ENCODE results near the gene ACP3. TPM values are rescaled to one million over a fixed set of nuclear protein-coding genes. Genes with fewer than 3 reads are reported as not detected.

ACP3 gene
- total and polyA plus RNA-seq, 4 donors = 0.15 to 2.1 (median 1.3) TPM; not detected in 1

DNA sequence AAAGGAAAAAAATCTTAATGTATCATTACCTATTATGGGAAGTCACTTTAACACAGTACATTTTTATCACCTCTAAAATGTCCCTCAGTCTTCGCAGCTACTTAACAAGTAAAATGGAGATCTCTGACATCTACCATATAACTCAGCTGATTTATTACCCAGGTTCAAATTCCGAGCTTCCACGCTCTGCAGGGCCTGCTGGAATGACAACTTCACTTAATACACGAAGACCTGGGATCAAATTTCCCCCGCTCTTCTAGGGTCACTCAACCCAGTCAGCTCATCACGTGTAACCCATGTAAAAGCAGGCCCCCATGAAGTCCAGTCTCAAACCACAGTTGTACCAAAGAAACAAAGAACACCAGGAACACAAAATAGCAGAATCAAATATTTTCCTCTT is 44.2 kb upstream of the ACP3 start:
- no peaks in the 10 kb centered on the region for H3K4me1 ChIP-seq (ENCODE audit: control insufficient read depth in 4 of 4, insufficient read depth in 4 of 4, low read length in 3 of 4)
- H3K27me3 ChIP-seq (ENCODE audit: control insufficient read depth in 4 of 4, insufficient read depth in 4 of 4, low read length in 3 of 4) = no peaks in the 10 kb centered on the region
- H3K27ac ChIP-seq (ENCODE audit: low read depth in 1 of 2, low read length in 2 of 2) = no peak overlapping the region
- TF ChIP-seq HNF4G (IDR thresholded peaks at IDR 0.05) = no peak
- no peak for TF ChIP-seq JUND (IDR thresholded peaks at IDR 0.05)
- TF ChIP-seq SP1 (IDR thresholded peaks at IDR 0.05) = no peak
- DNase-seq (ENCODE audit: low spot score) = no peak
- H3K4me3 ChIP-seq (ENCODE audit: low read depth in 1 of 3, low read length in 3 of 3) = no peak overlapping the region
- no peak overlapping the region for H3K9ac ChIP-seq (ENCODE audit: low read depth in 1 of 2, low read length in 2 of 2)
- peaks cover 0 to 10% (median 2%) of the 10 kb centered on the region in 4 donors for H3K9me3 ChIP-seq (ENCODE audit: control insufficient read depth in 4 of 4, low read length in 3 of 4)
- H3K36me3 ChIP-seq (ENCODE audit: control insufficient read depth in 4 of 4, insufficient read depth in 3 of 4, low read depth in 1 of 4, low read length in 3 of 4) = no peaks in the 10 kb centered on the region
- 75% methylated on average over 6 of the region's 6 CpGs for WGBS

GRCh38 chr3:132276228-132276906 is 40.8 kb upstream of the ACP3 start:
- no peak for DNase-seq (ENCODE audit: low spot score)
- no peaks in the 10 kb centered on the region for H3K27me3 ChIP-seq (ENCODE audit: control insufficient read depth in 4 of 4, insufficient read depth in 4 of 4, low read length in 3 of 4)
- H3K9ac ChIP-seq (ENCODE audit: low read depth in 1 of 2, low read length in 2 of 2) = no peak overlapping the region
- WGBS = 88% methylated on average over 5 of the region's 5 CpGs
- peaks cover 0 to 6% (median 3%) of the 10 kb centered on the region in 4 donors for H3K9me3 ChIP-seq (ENCODE audit: control insufficient read depth in 4 of 4, low read length in 3 of 4)
- no peaks in the 10 kb centered on the region for H3K36me3 ChIP-seq (ENCODE audit: control insufficient read depth in 4 of 4, insufficient read depth in 3 of 4, low read depth in 1 of 4, low read length in 3 of 4)
- H3K4me1 ChIP-seq (ENCODE audit: control insufficient read depth in 4 of 4, insufficient read depth in 4 of 4, low read length in 3 of 4) = no peaks in the 10 kb centered on the region
- TF ChIP-seq, protein P1, sequence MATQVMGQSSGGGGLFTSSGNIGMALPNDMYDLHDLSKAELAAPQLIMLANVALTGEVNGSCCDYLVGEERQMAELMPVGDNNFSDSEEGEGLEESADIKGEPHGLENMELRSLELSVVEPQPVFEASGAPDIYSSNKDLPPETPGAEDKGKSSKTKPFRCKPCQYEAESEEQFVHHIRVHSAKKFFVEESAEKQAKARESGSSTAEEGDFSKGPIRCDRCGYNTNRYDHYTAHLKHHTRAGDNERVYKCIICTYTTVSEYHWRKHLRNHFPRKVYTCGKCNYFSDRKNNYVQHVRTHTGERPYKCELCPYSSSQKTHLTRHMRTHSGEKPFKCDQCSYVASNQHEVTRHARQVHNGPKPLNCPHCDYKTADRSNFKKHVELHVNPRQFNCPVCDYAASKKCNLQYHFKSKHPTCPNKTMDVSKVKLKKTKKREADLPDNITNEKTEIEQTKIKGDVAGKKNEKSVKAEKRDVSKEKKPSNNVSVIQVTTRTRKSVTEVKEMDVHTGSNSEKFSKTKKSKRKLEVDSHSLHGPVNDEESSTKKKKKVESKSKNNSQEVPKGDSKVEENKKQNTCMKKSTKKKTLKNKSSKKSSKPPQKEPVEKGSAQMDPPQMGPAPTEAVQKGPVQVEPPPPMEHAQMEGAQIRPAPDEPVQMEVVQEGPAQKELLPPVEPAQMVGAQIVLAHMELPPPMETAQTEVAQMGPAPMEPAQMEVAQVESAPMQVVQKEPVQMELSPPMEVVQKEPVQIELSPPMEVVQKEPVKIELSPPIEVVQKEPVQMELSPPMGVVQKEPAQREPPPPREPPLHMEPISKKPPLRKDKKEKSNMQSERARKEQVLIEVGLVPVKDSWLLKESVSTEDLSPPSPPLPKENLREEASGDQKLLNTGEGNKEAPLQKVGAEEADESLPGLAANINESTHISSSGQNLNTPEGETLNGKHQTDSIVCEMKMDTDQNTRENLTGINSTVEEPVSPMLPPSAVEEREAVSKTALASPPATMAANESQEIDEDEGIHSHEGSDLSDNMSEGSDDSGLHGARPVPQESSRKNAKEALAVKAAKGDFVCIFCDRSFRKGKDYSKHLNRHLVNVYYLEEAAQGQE (IDR thresholded peaks at IDR 0.05) = no peak
- no peak for TF ChIP-seq FOXA1 (IDR thresholded peaks at IDR 0.05)
- TF ChIP-seq FOXA2 (IDR thresholded peaks at IDR 0.05) = no peak
- no peak for TF ChIP-seq RAD21 (IDR thresholded peaks at IDR 0.05)
- TF ChIP-seq SP1 (IDR thresholded peaks at IDR 0.05) = no peak
- TF ChIP-seq MAX (IDR thresholded peaks at IDR 0.05) = no peak
- TF ChIP-seq, protein P2, sequence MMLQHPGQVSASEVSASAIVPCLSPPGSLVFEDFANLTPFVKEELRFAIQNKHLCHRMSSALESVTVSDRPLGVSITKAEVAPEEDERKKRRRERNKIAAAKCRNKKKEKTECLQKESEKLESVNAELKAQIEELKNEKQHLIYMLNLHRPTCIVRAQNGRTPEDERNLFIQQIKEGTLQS (IDR thresholded peaks at IDR 0.05) = no peak
- TF ChIP-seq TAF1 (conservative IDR thresholded peaks at IDR 0.05) = no peak
- no peak overlapping the region for H3K4me3 ChIP-seq (ENCODE audit: low read depth in 1 of 3, low read length in 3 of 3)
- no peak overlapping the region for H3K27ac ChIP-seq (ENCODE audit: low read depth in 1 of 2, low read length in 2 of 2)

- no peaks in the 10 kb centered on the region for H3K4me1 ChIP-seq (ENCODE audit: control insufficient read depth in 4 of 4, insufficient read depth in 4 of 4, low read length in 3 of 4)
- whole genome bisulfite sequencing = 72% methylated on average over 2 of the region's 2 CpGs
- no peaks in the 10 kb centered on the region for H3K36me3 ChIP-seq (ENCODE audit: control insufficient read depth in 4 of 4, insufficient read depth in 3 of 4, low read depth in 1 of 4, low read length in 3 of 4)
- H3K9me3 ChIP-seq (ENCODE audit: control insufficient read depth in 4 of 4, low read length in 3 of 4) = peaks cover 0 to 6% (median 3%) of the 10 kb centered on the region in 4 donors
- no peaks in the 10 kb centered on the region for H3K27me3 ChIP-seq (ENCODE audit: control insufficient read depth in 4 of 4, insufficient read depth in 4 of 4, low read length in 3 of 4)
- H3K4me3 ChIP-seq (ENCODE audit: low read depth in 1 of 3, low read length in 3 of 3) = no peak overlapping the region
- no peak overlapping the region for H3K9ac ChIP-seq (ENCODE audit: low read depth in 1 of 2, low read length in 2 of 2)
- DNase-seq (ENCODE audit: low spot score) = no peak
- H3K27ac ChIP-seq (ENCODE audit: low read depth in 1 of 2, low read length in 2 of 2) = no peak overlapping the region
- TF ChIP-seq FOXA2 (IDR thresholded peaks at IDR 0.05) = no peak
- no peak for TF ChIP-seq NR2F2 (IDR thresholded peaks at IDR 0.05)
- TF ChIP-seq MAX (IDR thresholded peaks at IDR 0.05) = no peak
- TF ChIP-seq GABPA (IDR thresholded peaks at IDR 0.05 in 1 of 2, conservative IDR thresholded peaks at IDR 0.05 in 1 of 2) = no peak
- no peak for TF ChIP-seq TAF1 (conservative IDR thresholded peaks at IDR 0.05)
- TF ChIP-seq RAD21 (IDR thresholded peaks at IDR 0.05) = no peak
- TF ChIP-seq FOXA1 (IDR thresholded peaks at IDR 0.05) = no peak
- no peak for TF ChIP-seq CTCF (IDR thresholded peaks at IDR 0.05; ENCODE audit: low read depth, low read length, missing input control)
- no peak for TF ChIP-seq HNF4G (IDR thresholded peaks at IDR 0.05)
- TF ChIP-seq, protein P3, sequence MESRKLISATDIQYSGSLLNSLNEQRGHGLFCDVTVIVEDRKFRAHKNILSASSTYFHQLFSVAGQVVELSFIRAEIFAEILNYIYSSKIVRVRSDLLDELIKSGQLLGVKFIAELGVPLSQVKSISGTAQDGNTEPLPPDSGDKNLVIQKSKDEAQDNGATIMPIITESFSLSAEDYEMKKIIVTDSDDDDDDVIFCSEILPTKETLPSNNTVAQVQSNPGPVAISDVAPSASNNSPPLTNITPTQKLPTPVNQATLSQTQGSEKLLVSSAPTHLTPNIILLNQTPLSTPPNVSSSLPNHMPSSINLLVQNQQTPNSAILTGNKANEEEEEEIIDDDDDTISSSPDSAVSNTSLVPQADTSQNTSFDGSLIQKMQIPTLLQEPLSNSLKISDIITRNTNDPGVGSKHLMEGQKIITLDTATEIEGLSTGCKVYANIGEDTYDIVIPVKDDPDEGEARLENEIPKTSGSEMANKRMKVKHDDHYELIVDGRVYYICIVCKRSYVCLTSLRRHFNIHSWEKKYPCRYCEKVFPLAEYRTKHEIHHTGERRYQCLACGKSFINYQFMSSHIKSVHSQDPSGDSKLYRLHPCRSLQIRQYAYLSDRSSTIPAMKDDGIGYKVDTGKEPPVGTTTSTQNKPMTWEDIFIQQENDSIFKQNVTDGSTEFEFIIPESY (IDR thresholded peaks at IDR 0.05) = no peak
- TF ChIP-seq EGR1 (IDR thresholded peaks at IDR 0.05; ENCODE audit: low read depth in 2 of 2) = no peak
Measured at GRCh38 chr3:132279030-132279429, 38.2 kb upstream of the ACP3 start.
